Prostate gland (tissue), 2 donors: ENCODE measurements around the gene TMED6.

ENCODE experiments used
- POLR2A ChIP-seq: fragments of 450-650 bp; IDR thresholded peaks from one replicate; pipeline ENCODE4 v1.6.1; 2016; ENCODE audit warnings: antibody characterized with exemption, mild to moderate bottlenecking
- TF ChIP-seq, protein P1 (sequence below), 4 experiments: fragments of 200-600 bp in 2 of 4; fragments of 450-650 bp in 2 of 4; sonication (generic) in 2 of 4; IDR thresholded peaks; 1 replicate in 3 of 4; 2 replicates in 1 of 4; pipeline ENCODE4 v1.5.1; 2016 to 2019; ENCODE audit warnings: antibody characterized with exemption in 4 of 4, mild to moderate bottlenecking in 2 of 4, moderate library complexity in 2 of 4

DNA sequence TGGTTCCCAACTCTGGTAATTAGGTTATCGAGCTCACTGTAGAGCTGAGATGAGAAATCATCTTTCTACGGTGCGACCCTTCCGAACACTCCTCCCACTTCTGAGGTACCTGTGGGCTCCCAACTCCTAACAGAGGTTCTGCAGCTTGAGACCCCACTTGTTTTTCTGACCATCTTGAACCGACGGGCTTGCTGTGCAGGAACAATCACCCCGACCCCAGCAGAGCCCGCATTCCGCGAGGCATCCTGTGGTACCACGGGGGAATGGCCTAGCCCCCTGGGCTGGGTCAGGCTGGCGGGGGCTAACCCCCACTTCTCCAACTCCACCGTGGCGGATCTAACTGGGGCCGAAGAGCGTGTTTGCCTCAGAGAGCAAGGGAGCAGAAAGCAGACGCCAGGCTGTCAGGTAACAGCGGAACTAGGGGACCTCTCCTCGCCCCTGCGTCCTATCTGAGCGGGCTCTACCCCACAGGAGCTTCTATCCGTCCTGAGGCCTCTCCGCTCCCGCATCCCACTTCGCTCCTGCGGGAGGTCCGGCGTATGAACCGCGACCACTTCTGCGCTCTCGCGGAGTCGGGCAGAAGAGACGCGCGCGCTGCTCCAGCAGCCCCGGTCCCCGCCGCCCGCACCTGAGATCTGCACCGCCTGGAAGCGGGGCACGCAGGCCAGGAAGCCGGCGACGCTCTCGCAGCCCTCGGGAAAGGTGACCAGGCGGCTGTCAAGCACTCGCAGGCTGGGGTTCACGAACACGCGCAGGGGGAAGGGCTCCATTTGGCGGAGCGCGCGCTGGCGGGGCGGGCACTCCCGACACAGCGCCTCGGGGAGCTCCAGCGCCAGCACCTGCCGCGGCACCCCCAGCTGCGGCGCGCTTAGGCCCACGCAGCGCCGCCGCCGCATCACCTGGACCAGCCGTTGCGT is 22.0 kb downstream of the TMED6 start:
- TF ChIP-seq, protein P1, sequence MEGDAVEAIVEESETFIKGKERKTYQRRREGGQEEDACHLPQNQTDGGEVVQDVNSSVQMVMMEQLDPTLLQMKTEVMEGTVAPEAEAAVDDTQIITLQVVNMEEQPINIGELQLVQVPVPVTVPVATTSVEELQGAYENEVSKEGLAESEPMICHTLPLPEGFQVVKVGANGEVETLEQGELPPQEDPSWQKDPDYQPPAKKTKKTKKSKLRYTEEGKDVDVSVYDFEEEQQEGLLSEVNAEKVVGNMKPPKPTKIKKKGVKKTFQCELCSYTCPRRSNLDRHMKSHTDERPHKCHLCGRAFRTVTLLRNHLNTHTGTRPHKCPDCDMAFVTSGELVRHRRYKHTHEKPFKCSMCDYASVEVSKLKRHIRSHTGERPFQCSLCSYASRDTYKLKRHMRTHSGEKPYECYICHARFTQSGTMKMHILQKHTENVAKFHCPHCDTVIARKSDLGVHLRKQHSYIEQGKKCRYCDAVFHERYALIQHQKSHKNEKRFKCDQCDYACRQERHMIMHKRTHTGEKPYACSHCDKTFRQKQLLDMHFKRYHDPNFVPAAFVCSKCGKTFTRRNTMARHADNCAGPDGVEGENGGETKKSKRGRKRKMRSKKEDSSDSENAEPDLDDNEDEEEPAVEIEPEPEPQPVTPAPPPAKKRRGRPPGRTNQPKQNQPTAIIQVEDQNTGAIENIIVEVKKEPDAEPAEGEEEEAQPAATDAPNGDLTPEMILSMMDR (IDR thresholded peaks at IDR 0.05): no peak
- TF ChIP-seq POLR2A: no peak
